GM12878 (cell line): ENCODE measurements around the gene MEF2D. TPM values are rescaled to one million over a fixed set of nuclear protein-coding genes. Genes with fewer than 3 reads are reported as not detected.

Experiments
- ATAC-seq: fragments of 200-7000 bp; cut with Tn5 transposase; 3 replicates; pipeline ENCODE4 v1.9.1; 2020; ENCODE audit warnings: mild to moderate bottlenecking, moderate library complexity
- BruUV-seq: library from RNA; stranded (reverse); fragments of 400-500 nt; replicated peaks from 2 replicates; lab custom pipeline; 2021; lab: Mats Ljungman, UMichigan
- CTCF ChIA-PET: fragments of 300-600 bp; sonication (Branson Sonifier 250); formaldehyde crosslinking; extraction: SDS; loops from one replicate; lab custom pipeline; 2021; ENCODE audit warnings: inconsistent platforms; lab: Yijun Ruan, JAX
- POLR2A ChIA-PET: fragments of 350-600 bp; formaldehyde crosslinking; extraction: SDS; loops from one replicate; lab custom pipeline; 2021; ENCODE audit warnings: inconsistent platforms; lab: Charles Lee
- RAD21 ChIA-PET: fragments of 300-600 bp; sonication (Branson Sonifier 250); formaldehyde crosslinking; loops from one replicate; lab custom pipeline; 2023; ENCODE audit warnings: antibody characterized with exemption; ENCODE audit not compliant: unreplicated experiment; lab: Charles Lee
- SMC1A ChIA-PET: fragments of 300-600 bp; sonication (Branson Sonifier 250); formaldehyde crosslinking; loops from one replicate; lab custom pipeline; 2023; ENCODE audit not compliant: unreplicated experiment, uncharacterized antibody; lab: Charles Lee
- DNase-seq: peaks from one replicate; pipeline ENCODE4 v3.0.0-alpha.2; 2011; ENCODE audit warnings: low read depth, low spot score
- FAIRE-seq: peaks from 3 replicates; lab custom pipeline; 2011; peaks lifted over from hg19 to GRCh38; lab: Jason Lieb, UNC
- H2AFZ ChIP-seq: 2 replicates; pipeline ENCODE4 v1.6.0; 2011; ENCODE audit warnings: low read depth, low read length, control low read depth; ENCODE audit not compliant: control insufficient read depth
- H3K27ac ChIP-seq: 2 replicates; pipeline ENCODE4 v1.5.1; 2011; ENCODE audit warnings: control low read depth; ENCODE audit not compliant: control insufficient read depth, insufficient read depth
- H3K27me3 ChIP-seq, 2 experiments: replicated peaks in 1 of 2; 2 replicates each; pipeline versions ENCODE4 v1.6.0 to v1.6.1; 2011; ENCODE audit warnings: low read length in 1 of 2; ENCODE audit not compliant: control insufficient read depth in 2 of 2, insufficient read depth in 2 of 2
- H3K36me3 ChIP-seq, 2 experiments: 2 replicates each; pipeline ENCODE4 v1.5.1; 2011; ENCODE audit warnings: low read length in 1 of 2; ENCODE audit not compliant: control insufficient read depth in 2 of 2, insufficient read depth in 2 of 2
- H3K4me1 ChIP-seq: 2 replicates; pipeline ENCODE4 v1.6.1; 2011; ENCODE audit warnings: mild to moderate bottlenecking, low read length, moderate library complexity, mixed read lengths; ENCODE audit not compliant: control insufficient read depth, insufficient read depth
- H3K4me2 ChIP-seq: 2 replicates; pipeline ENCODE4 v1.6.0; 2011; ENCODE audit warnings: control low read depth; ENCODE audit not compliant: control insufficient read depth, insufficient read depth
- H3K4me3 ChIP-seq: fragments of 200-600 bp; sonication (generic); 2 replicates; pipeline ENCODE4 v1.5.1; 2016
- H3K79me2 ChIP-seq: 2 replicates; pipeline ENCODE4 v1.6.0; 2011; ENCODE audit warnings: low read length; ENCODE audit not compliant: control insufficient read depth, insufficient read depth
- H3K9ac ChIP-seq: 2 replicates; pipeline ENCODE4 v1.8.0; 2011; ENCODE audit warnings: low read length, control low read depth, mixed read lengths; ENCODE audit not compliant: control insufficient read depth, insufficient read depth
- H3K9me3 ChIP-seq: replicated peaks from 3 replicates; pipeline ENCODE4 v1.5.1; 2011; ENCODE audit warnings: mild to moderate bottlenecking, low read length; ENCODE audit not compliant: control insufficient read depth, insufficient read depth
- H4K20me1 ChIP-seq: 2 replicates; pipeline ENCODE4 v1.6.0; 2011; ENCODE audit not compliant: control insufficient read depth, insufficient read depth
- BACH1 ChIP-seq: fragments of 450-650 bp; IDR thresholded peaks from 2 replicates; pipeline ENCODE4 v1.6.1; 2017; ENCODE audit warnings: mild to moderate bottlenecking, borderline replicate concordance
- FOS ChIP-seq: IDR thresholded peaks from 3 replicates; pipeline ENCODE4 v1.6.1; 2011; ENCODE audit warnings: borderline replicate concordance; ENCODE audit not compliant: insufficient read length; ENCODE audit errors: extremely low read depth
- FOXK2 ChIP-seq: fragments of 450-650 bp; IDR thresholded peaks from 2 replicates; pipeline ENCODE4 v1.6.1; 2017; ENCODE audit warnings: mild to moderate bottlenecking, moderate library complexity
- HDAC6 ChIP-seq: fragments of 200-600 bp; sonication (generic); IDR thresholded peaks from one replicate; pipeline ENCODE4 v1.8.0; 2017; ENCODE audit warnings: antibody characterized with exemption; ENCODE audit not compliant: unreplicated experiment
- IKZF1 ChIP-seq: fragments of 450-650 bp; conservative IDR thresholded peaks from 2 replicates; pipeline ENCODE4 v1.6.1; 2017; ENCODE audit warnings: antibody characterized with exemption, mild to moderate bottlenecking
- MXI1 ChIP-seq: fragments of 150-350 bp; IDR thresholded peaks from 2 replicates; pipeline ENCODE4 v1.6.1; 2011; ENCODE audit warnings: low read depth, mild to moderate bottlenecking, inconsistent platforms, low read length, improper control_type of control experiment
- NFYB ChIP-seq: IDR thresholded peaks from 2 replicates; pipeline ENCODE4 v1.6.1; 2011; ENCODE audit warnings: low read depth, mild to moderate bottlenecking, low read length, improper control_type of control experiment, moderate library complexity; ENCODE audit not compliant: insufficient read depth
- NR2F1 ChIP-seq: fragments of 450-650 bp; conservative IDR thresholded peaks from 2 replicates; pipeline ENCODE4 v1.6.1; 2017; ENCODE audit warnings: mild to moderate bottlenecking
- POLR2AphosphoS2 ChIP-seq: IDR thresholded peaks from 2 replicates; pipeline ENCODE4 v1.6.1; 2011; ENCODE audit warnings: low read depth, mild to moderate bottlenecking, low read length, improper control_type of control experiment, moderate library complexity
- RBBP5 ChIP-seq: fragments of 200-600 bp; sonication (generic); conservative IDR thresholded peaks from 2 replicates; pipeline ENCODE4 v1.6.1; 2016
- RCOR1 ChIP-seq: conservative IDR thresholded peaks from 2 replicates; pipeline ENCODE4 v1.6.1; 2012; ENCODE audit warnings: low read depth, low read length, improper control_type of control experiment
- RFX5 ChIP-seq: IDR thresholded peaks from 2 replicates; pipeline ENCODE4 v1.6.1; 2011; ENCODE audit warnings: low read depth, low read length, improper control_type of control experiment
- SIN3A ChIP-seq: IDR thresholded peaks from 2 replicates; pipeline ENCODE4 v1.6.1; 2012; ENCODE audit warnings: low read depth, low read length, improper control_type of control experiment
- SMARCA5 ChIP-seq: fragments of 450-650 bp; IDR thresholded peaks from 2 replicates; pipeline ENCODE4 v1.6.1; 2017; ENCODE audit warnings: mild to moderate bottlenecking
- SREBF1 ChIP-seq: IDR thresholded peaks from 2 replicates; pipeline ENCODE4 v1.6.1; 2012; ENCODE audit warnings: mild to moderate bottlenecking, low read length
- SREBF2 ChIP-seq: IDR thresholded peaks from 2 replicates; pipeline ENCODE4 v1.6.1; 2012; ENCODE audit warnings: mild to moderate bottlenecking, low read length
- TCF3 ChIP-seq: IDR thresholded peaks from 2 replicates; pipeline ENCODE4 v1.6.1; 2012; ENCODE audit warnings: low read depth, mild to moderate bottlenecking, low read length, borderline replicate concordance; ENCODE audit not compliant: insufficient read depth
- WRNIP1 ChIP-seq: IDR thresholded peaks from 2 replicates; pipeline ENCODE4 v1.6.1; 2011; ENCODE audit warnings: low read depth, low read length, improper control_type of control experiment, borderline replicate concordance
- YY1 ChIP-seq: IDR thresholded peaks from 2 replicates; pipeline ENCODE4 v1.6.1; 2011; ENCODE audit warnings: low read depth, mild to moderate bottlenecking, low read length
- ZNF207 ChIP-seq: fragments of 450-650 bp; IDR thresholded peaks from 2 replicates; pipeline ENCODE4 v1.6.1; 2014; ENCODE audit warnings: antibody characterized with exemption, mild to moderate bottlenecking, borderline replicate concordance
- WGBS: methylation state at CpG from one replicate; pipeline ENCODE4 v1.1.6; 2016; ENCODE audit warnings: low lambda C conversion rate; ENCODE audit not compliant: insufficient replicate concordance, insufficient coverage; ENCODE audit errors: missing lambda C conversion rate; 5-methylcytosine and 5-hydroxymethylcytosine counted together
- in situ Hi-C: fragments of 300-500 bp; cut with MboI; formaldehyde crosslinking; loops from 9 replicates; pipeline ENCODE4 v1.14.3; 2018; ENCODE audit warnings: mixed read lengths
- intact Hi-C: fragments of 100-400 bp; cut with micrococcal nuclease; formaldehyde crosslinking; loops from one replicate; pipeline ENCODE4 v1.14.2; 2022; ENCODE audit not compliant: unreplicated experiment
- polyA plus RNA-seq, 11 experiments: library from polyadenylated mRNA; depleted of rRNA in 4 of 11; unstranded in 6 of 11; stranded (reverse) in 5 of 11; fragments of >200 nt; fragmentation: Nextera tagmentation in 4 of 11; fragmentation: Illumina TruSeq in 1 of 11; extraction: Ambion mirVana in 4 of 11; extraction: Trizol in 1 of 11; gene quantifications; 1 replicate in 1 of 11; 2 replicates in 10 of 11; pipeline versions ENCODE4 v1.2.1 to v1.2.3, GENCODE V29; 2011 to 2016; ENCODE audit warnings: inconsistent platforms in 2 of 11, missing spikeins in 2 of 11, low read depth in 1 of 11
- total RNA-seq, 4 experiments: library from RNA; depleted of rRNA in 3 of 4; stranded (reverse); fragments of >200 nt in 3 of 4; fragmentation: Illumina TruSeq in 1 of 4; extraction: Trizol in 1 of 4; gene quantifications; 2 replicates each; pipeline versions ENCODE4 v1.2.1 to v1.2.3, GENCODE V29; 2013 to 2021
- TF ChIP-seq, protein P1 (sequence below): fragments of 450-650 bp; IDR thresholded peaks from 2 replicates; pipeline ENCODE4 v1.6.1; 2018; ENCODE audit warnings: borderline replicate concordance, mild to moderate bottlenecking; ENCODE audit not compliant: partially characterized antibody
- TF ChIP-seq, protein P2 (sequence below): IDR thresholded peaks from 2 replicates; pipeline ENCODE4 v1.6.1; 2011; ENCODE audit warnings: borderline replicate concordance, low read depth, mild to moderate bottlenecking, moderate library complexity, low read length; ENCODE audit not compliant: insufficient read depth, poor library complexity, severe bottlenecking

MEF2D gene
- total and polyA plus RNA-seq, 10 of the 15 experiments (the other 5 are each of a cell fraction or from before 2014, with no cell fraction given), result 0.61 to 53.0 (median 15.2) TPM

DNA sequence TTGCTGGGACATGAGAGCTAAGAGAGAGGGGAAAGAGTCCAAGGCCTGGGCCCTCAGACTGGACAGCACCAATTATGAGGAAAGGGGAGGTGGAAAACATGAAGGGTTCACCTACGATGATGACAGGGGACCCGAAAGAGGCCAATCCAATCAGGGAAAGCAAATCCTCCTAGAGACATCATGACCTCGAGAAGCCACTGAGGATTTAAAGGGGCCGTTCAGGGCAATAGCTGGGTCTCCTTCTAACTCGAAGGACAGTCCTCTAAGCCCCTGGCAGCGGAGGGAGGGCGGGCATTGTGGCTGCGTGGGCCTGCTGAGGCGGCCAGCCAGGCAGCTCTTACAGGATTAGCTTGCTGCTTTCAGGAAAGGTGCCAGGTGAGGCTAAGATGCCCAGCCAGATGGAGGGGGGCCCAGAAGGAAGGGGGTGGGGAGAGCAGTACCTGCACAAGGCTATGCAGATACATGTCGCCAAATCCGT lies 7.4 kb downstream of the MEF2D start (continued):
- TF ChIP-seq RCOR1 (no peak), NR2F1 (0 out of 2 replicates have a peak, but pooled peaks have one; percentile 8), SREBF2 (no peak), YY1 (0 out of 2 replicates have a peak, but pooled peaks have one; percentile 7), MXI1 (no peak), IKZF1 (no peak), NFYB (0 out of 2 replicates have a peak, but pooled peaks have one; percentile 33), SMARCA5 (no peak), TCF3 (no peak), SREBF1 (no peak)

DNA sequence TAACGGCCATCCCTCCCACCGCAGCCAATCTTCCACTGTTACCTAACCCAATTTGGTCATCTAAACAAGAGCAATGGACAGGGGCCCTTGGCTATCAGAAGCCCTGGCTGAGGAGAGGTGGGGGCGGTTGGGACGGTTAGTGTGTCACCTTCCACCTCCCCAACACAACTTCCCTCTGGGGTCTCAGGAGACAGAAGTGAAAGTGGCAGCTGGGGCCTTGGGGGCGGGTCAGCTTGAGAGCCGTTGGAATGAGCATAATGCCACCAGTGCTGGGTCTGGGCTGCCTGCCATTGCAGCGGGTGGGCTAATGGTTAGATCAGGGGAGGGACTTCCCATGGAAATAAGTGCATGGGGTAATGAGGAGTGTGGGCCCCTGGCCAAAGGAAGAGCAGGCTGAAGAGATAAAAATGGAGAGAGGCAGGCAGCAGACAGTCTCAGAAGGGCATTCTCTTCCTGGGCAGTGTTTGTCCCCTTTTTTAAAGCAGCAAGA lies 7.9 kb downstream of the MEF2D start:
- RAD21 ChIA-PET, result interaction anchor here (0.5 to 13.6 kb wide), 8 partner anchors 10 to 228 kb away, joined by 4 to 323 read pairs (median 10); partner anchors contain the start of gene MEF2D
- Histone ChIP-seq H3K36me3 (peaks cover 2 to 7% of the 10 kb centered on the region in 2 experiments; a peak in 2 of 4 replicates), H4K20me1 (no peaks in the 10 kb centered on the region), H3K27me3 (no peaks in the 10 kb centered on the region), H2AFZ (no peak overlapping the region), H3K9ac (peak overlapping the region; percentile 79), H3K4me1 (peaks cover 90% of the 10 kb centered on the region), H3K27ac (peak overlapping the region; percentile 96), H3K4me2 (peak overlapping the region; percentile 82), H3K4me3 (peak overlapping the region; percentile 48), H3K79me2 (peaks cover 100% of the 10 kb centered on the region), H3K9me3 (no peaks in the 10 kb centered on the region)
- CTCF ChIA-PET, result interaction anchor here (1.0 to 8.0 kb wide), 7 partner anchors 8 to 115 kb away, joined by 3 to 175 read pairs (median 25); partner anchors contain the start of gene MEF2D
- DNase-seq (no peak), FAIRE-seq (no peak), ATAC-seq (peak; percentile 11)
- POLR2A ChIA-PET, result interaction anchor here (0.6 to 23.9 kb wide), 8 partner anchors 8 to 168 kb away, joined by 3 to 630 read pairs (median 8); partner anchors contain the start of genes MEF2D and NAXE
- in situ Hi-C loops (no loop called here), intact Hi-C loops (no loop called here)
- SMC1A ChIA-PET, result interaction anchor here (0.7 to 21.2 kb wide), 6 partner anchors 10 to 71 kb away, joined by 3 to 460 read pairs (median 5); partner anchors contain the start of gene MEF2D
- WGBS, result 3% methylated on average over 7 of the region's 7 CpGs
- BruUV-seq, result no TSS peak
- TF ChIP-seq, protein P1, sequence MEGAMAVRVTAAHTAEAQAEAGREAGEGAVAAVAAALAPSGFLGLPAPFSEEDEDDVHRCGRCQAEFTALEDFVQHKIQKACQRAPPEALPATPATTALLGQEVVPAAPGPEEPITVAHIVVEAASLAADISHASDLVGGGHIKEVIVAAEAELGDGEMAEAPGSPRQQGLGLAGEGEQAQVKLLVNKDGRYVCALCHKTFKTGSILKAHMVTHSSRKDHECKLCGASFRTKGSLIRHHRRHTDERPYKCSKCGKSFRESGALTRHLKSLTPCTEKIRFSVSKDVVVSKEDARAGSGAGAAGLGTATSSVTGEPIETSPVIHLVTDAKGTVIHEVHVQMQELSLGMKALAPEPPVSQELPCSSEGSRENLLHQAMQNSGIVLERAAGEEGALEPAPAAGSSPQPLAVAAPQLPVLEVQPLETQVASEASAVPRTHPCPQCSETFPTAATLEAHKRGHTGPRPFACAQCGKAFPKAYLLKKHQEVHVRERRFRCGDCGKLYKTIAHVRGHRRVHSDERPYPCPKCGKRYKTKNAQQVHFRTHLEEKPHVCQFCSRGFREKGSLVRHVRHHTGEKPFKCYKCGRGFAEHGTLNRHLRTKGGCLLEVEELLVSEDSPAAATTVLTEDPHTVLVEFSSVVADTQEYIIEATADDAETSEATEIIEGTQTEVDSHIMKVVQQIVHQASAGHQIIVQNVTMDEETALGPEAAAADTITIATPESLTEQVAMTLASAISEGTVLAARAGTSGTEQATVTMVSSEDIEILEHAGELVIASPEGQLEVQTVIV, result no peak
- TF ChIP-seq WRNIP1 (no peak), RFX5 (no peak), ZNF207 (no peak), FOS (no peak), BACH1 (no peak), HDAC6 (no peak), SIN3A (no peak), FOXK2 (no peak), POLR2AphosphoS2 (no peak), RBBP5 (no peak)
- TF ChIP-seq, protein P2, sequence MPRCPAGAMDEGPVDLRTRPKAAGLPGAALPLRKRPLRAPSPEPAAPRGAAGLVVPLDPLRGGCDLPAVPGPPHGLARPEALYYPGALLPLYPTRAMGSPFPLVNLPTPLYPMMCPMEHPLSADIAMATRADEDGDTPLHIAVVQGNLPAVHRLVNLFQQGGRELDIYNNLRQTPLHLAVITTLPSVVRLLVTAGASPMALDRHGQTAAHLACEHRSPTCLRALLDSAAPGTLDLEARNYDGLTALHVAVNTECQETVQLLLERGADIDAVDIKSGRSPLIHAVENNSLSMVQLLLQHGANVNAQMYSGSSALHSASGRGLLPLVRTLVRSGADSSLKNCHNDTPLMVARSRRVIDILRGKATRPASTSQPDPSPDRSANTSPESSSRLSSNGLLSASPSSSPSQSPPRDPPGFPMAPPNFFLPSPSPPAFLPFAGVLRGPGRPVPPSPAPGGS, result no peak
